Astrocyte of the cerebellum (primary cell): Measurements from ENCODE around the gene DDI2.

Experiments
- DNase-seq: peaks from one replicate; pipeline ENCODE4 v3.0.0-alpha.2; 2011; ENCODE audit warnings: low read depth
- H3K4me3 ChIP-seq: 2 replicates; pipeline ENCODE4 v1.5.1; 2011; ENCODE audit warnings: mild to moderate bottlenecking, low read depth, low read length, moderate library complexity
- CTCF ChIP-seq: IDR thresholded peaks from 2 replicates; pipeline ENCODE4 v1.5.1; 2012; ENCODE audit warnings: low read length, low read depth, moderate library complexity, mild to moderate bottlenecking; ENCODE audit errors: missing control alignments
- in situ Hi-C: cut with HindIII; loops from 2 replicates; pipeline ENCODE4 v1.10.0; 2017; ENCODE audit warnings: low sequenced_read_pairs

Gene DDI2

GRCh38 chr1:15620902-15621682, 3.8 kb downstream of the DDI2 start:
- in situ Hi-C loops, result no loop called here
- no peak overlapping the region for H3K4me3 ChIP-seq
- no peak for DNase-seq
- TF ChIP-seq CTCF, result no peak

GRCh38 chr1:15621975-15622374, 4.7 kb downstream of the DDI2 start:
- in situ Hi-C loops, result no loop called here
- no peak for DNase-seq
- TF ChIP-seq CTCF, result no peak

GRCh38 chr1:15622712-15623373, 5.6 kb downstream of the DDI2 start:
- in situ Hi-C loops, result no loop called here

More at GRCh38 chr1:15621975-15622374, 4.7 kb downstream of the DDI2 start:
- H3K4me3 ChIP-seq, result no peak overlapping the region

GRCh38 chr1:15623435-15623834, 6.2 kb downstream of the DDI2 start:
- in situ Hi-C loops, result no loop called here
- no peak for TF ChIP-seq CTCF
- DNase-seq, result no peak
- H3K4me3 ChIP-seq, result no peak overlapping the region

More at GRCh38 chr1:15622712-15623373, 5.6 kb downstream of the DDI2 start:
- no peak for TF ChIP-seq CTCF
- no peak for DNase-seq
- no peak overlapping the region for H3K4me3 ChIP-seq

GRCh38 chr1:15624133-15624714, 7.0 kb downstream of the DDI2 start:
- DNase-seq, result no peak
- in situ Hi-C loops, result no loop called here
- H3K4me3 ChIP-seq, result no peak overlapping the region
- no peak for TF ChIP-seq CTCF

- DNase-seq, result no peak
- in situ Hi-C loops, result no loop called here
- H3K4me3 ChIP-seq, result no peak overlapping the region
- TF ChIP-seq CTCF, result no peak
Observed at GRCh38 chr1:15625056-15625917, 8.0 kb downstream of the DDI2 start.
